Erythroblast (primary cell): ENCODE results near the gene SOAT1.
A peak's percentile ranks its signal among the peaks of the same experiment; 100 is the strongest.

Experiments used
- GATA1 ChIP-seq: IDR thresholded peaks from 2 replicates; pipeline ENCODE4 v1.6.1; 2011; ENCODE audit warnings: low read depth, mild to moderate bottlenecking, control low read depth, low read length, moderate library complexity
- POLR2A ChIP-seq: IDR thresholded peaks from 2 replicates; pipeline ENCODE4 v1.6.1; 2011; ENCODE audit warnings: mild to moderate bottlenecking, low read length

DNA sequence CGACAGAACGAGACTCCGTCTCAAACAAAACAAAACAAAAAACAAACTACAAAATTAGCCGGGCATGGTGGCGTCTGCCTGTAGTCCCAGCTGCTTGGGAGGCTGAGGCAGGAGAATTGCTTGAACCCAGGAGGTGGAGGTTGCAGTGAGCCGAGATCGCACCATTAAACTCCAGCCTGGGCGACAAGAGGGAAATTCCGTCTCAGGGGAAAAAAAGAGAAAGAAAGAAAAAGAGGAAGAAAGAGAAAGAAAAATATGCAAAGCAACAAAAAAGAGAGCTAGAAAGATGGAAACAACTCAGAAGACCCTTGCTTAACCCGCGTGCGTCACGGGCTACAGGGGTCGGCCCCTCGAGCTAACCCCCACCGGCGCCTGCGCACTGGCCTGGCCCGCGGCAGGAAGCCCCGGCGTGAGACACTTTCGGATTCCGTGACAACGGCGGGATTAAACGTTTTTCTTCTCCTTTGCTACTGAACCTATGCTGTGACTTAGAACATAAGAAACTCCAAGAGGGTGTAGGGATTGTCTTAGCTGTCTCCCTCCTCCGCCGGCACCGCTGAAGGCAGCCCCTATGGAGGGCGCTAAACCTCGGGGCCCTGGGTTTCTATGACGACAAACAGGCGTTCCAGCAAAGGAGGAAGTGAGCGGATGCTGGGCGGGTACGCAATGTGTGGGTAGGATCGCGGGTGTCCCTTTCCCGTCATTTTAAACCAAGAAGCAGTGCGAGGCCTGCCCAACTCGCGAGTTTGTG, 71.9 kb downstream of the SOAT1 start, which contains the start of gene AXDND1:
- peak; percentile 61 for TF ChIP-seq POLR2A
- no peak for TF ChIP-seq GATA1
